HG03565 (cell line): ENCODE measurements around the gene CHST10.

Experiments used
- ATAC-seq: cut with Tn5 transposase; IDR thresholded peaks from one replicate; pipeline ENCODE4 v1.9.1; 2021; ENCODE audit warnings: mild to moderate bottlenecking, moderate library complexity; ENCODE audit not compliant: unreplicated experiment

Gene CHST10

DNA sequence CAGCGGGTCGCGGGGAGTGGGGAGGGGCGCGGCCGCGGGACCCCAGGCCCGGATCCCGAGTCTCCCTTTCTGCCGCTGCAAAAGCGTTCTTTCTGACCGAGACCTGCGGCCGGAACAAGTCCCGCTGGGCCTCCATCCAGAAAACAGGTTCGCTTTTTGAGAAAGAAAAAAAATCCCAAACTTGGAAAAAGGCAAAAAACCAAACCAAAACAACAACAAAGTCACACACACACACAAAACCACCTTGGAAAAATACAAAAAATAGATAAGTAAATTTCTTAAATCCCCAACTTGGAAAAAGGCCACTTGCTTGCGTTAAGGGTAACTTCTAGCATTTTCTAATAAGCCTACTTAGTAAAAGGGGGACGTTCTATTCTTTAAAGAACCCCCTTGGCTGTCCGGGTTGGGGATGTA is 250 bp upstream of the CHST10 start:
- ATAC-seq: no peak

GRCh38 chr2:100416397-100416934 is 1.0 kb downstream of the CHST10 start:
- ATAC-seq: no peak

GRCh38 chr2:100413571-100413970 is 3.9 kb downstream of the CHST10 start:
- no peak for ATAC-seq

DNA sequence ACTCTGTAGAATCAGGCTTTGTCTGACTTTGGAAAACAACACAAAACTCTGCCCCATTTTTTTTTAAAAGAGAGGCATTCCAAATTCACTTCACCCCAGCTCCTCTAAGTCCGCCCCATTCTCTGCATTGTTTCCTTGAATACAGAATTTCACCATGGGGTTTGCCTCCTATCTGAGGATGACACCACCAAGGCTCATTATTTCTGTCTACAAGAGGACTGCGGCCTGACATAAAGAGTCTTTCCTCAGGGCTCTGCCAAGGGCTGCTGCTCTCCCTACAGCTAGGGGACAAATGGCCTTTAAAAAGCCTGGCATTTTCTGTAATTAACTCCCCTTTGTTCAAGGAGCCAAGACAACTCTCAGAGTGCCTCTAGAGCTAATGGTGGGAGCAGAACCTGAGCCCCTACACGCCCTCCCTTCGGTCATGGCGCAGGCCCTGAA is 4.6 kb downstream of the CHST10 start:
- ATAC-seq: no peak

- ATAC-seq: no peak
Observed at GRCh38 chr2:100412466-100412865, 5.0 kb downstream of the CHST10 start.

DNA sequence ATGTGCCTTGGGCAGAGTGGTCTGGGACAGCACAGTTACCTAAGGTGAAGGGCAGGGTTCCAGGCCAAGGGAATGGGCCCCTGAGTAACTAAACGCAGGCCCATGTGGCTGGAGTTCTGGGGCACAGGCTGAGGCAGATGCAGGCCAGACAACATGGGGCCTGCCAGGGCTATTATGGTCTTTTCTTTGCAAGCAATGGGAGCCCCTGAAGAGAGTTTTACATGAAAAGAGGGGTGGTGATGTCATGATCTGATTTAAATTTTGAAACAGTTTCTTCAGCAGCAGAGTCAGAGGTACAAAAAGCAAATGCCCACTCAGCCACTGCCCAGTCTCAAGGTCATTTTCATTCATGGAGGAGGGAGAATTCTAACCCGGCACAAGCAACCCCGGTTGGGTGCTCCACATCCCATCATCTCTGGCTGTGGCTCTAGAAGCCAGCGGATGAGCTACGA is 5.6 kb downstream of the CHST10 start:
- no peak for ATAC-seq

- ATAC-seq: no peak
Observed at GRCh38 chr2:100409975-100410647, 7.4 kb downstream of the CHST10 start.

GRCh38 chr2:100409461-100409860 is 8.0 kb downstream of the CHST10 start:
- no peak for ATAC-seq

DNA sequence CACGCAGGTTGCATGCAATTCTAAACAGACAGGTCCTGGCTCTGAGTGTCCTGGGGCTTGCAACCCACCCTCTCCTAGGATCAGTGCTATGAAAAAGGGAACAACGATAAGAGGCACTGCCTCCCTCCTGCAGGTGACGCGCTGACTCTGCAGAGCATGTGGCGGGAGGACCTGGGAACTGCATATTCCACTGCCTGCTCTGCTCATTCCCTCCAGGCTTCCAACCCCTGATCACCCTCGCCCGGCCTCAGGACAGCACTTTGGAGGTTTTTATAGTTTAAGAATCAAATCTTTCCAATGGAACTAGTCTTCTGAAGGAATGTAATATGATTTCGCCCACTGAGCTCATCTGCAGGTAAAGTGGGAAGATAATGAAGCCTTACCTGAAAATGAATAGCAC is 8.5 kb downstream of the CHST10 start:
- ATAC-seq: no peak

- ATAC-seq: no peak
Observed at GRCh38 chr2:100408104-100408503, 9.4 kb downstream of the CHST10 start.

- ATAC-seq: no peak
Observed at GRCh38 chr2:100407563-100407962, 9.9 kb downstream of the CHST10 start.

DNA sequence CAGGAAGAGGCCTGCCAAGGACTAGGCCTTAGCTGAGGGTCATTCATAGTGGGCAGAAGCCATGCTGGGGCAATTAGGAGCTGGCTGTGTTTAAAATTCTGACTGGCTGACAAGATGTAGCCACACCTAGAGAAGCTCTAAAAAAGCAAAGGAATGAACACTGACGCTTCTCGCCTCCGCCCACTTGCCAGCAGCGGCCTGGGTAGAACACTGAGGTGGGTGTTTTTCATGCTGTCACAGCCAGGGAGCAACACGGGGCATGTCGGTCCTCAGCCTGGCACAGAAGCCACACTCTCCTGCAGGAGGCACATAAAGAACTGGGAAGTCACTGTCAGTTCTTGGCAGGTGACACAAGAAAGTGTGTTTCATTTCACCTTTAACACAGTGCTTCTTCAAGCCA is 10.4 kb downstream of the CHST10 start:
- no peak for ATAC-seq

- ATAC-seq: no peak
Observed at GRCh38 chr2:100406120-100406508, 11.4 kb downstream of the CHST10 start.

DNA sequence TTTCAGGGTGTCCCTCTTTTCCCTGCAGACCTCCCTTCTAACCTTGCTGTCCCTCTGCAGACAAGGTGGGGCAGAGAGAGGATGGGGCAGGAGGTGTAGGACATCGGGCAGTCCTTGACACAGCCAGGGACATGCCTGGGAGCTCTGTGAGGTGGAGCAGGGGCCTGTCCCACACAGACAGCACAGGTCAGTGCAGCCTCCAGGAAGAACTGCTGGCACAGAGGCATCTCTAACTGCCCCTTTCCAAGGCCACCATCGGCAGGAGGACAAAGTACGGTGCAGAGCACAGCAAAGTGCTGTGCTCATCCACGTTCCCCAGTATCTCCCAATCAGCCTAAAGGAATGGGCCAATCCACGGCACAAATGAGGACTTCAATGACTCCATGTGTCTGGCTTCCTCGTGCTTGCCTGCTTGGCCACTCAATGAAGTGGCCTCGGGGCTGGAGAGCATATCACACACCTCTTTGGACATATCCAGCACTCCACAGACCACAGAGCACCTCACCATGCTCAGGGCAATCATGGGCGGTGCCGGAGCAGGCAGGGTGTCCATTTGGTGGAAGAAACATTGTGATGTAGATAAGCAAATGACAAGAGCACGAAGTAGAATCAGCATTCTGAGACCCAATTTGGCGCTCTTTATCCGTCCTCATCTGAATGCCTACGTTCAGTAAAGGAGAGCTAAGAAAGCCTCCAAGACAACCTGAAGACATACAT is 11.9 kb downstream of the CHST10 start:
- ATAC-seq: no peak

DNA sequence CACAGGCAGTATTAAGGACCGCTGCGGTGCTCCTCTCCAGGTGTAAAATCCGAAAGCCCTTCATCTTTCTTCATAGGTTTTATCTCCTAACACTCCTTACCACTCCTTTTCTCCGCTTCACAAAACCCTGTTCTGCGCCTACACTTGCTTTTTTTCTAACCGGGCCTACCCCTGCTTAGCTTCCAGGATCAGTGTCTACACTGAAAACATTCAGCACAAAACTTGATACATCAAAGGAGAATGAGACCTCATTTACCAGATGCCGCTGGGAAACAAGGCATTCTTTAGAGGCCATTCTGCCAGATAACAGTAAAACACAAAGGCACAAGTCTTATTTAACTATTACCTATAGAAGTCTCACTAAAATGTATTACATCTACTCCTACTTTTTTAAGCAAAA is 13.1 kb downstream of the CHST10 start:
- no peak for ATAC-seq

- no peak for ATAC-seq
Observed at GRCh38 chr2:100403722-100404121, 13.7 kb downstream of the CHST10 start.

- ATAC-seq: no peak
Observed at GRCh38 chr2:100401268-100401667, 16.2 kb downstream of the CHST10 start.

GRCh38 chr2:100399714-100400113 is 17.8 kb downstream of the CHST10 start:
- no peak for ATAC-seq

DNA sequence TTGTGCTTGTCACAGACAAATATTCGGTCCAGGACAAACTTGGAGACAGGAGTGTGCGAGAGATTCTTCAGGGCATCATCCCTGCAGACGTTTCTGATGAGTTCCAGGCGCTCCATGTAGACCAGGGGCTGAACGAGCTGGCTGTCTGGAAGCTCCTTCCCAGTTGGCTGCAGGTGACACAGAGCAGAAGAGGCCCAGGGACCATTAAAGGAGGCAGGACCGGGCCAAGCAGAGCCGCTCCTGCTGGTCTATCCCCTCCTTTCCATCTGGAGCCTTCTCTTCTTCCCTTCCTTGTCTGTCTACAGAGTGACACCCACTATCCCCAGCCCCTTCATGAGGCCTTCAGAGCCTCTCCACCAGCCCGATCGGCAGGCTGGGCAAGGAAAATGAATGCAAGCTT is 19.5 kb downstream of the CHST10 start:
- no peak for ATAC-seq

DNA sequence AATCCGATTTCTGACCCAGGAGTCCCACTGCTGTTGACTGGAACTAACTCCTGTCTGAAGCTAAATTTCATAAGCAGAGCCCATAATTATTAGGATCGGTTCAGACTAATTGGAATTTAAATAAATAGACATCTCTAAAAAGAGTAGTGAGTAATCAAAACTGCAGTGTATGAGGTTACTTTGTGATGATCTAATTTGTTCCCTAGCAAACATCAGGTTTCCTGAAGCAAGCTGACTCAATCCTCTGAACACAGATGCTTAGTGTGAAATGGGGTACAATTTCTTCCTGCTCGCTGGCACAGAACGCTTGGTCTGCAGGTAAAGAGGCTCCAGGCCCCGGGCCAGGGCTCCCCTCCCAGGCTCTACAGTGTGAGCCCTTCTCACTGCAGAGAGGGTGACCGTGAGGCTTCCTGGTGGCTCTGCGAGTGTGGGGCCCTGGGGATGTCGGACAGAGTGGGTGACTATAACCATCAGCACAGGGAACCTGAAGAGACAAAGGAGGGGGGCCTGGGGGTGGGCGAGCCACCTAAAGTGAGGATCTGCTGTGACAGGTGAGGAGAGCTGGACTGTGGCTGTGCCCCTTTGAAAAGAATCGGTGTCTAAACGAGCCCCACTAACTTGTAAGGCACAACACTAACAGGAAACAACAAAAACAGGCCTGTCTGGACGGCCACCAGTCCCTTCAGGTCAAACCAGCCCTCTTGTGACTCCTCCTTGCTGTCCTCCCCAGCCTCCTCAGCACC is 20.2 kb downstream of the CHST10 start:
- ATAC-seq: no peak

DNA sequence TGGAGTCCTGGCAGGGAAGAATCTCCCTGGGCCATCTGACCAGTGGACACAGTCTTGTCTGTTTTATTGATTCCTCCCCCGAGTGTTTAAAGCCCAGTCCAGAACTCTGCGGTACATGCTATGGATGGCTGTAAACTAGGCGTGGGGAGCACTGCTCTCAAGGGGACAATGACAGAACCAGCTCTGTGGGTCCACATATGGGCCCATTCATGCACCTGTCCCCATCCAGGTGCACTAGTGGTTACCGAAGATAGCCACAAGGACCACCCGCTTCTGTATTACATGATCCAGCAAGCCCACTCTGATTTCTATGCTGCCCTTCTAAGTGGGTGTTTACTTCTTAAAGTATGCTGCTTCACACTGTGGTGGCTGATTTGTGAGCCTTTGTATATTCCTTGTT is 21.0 kb downstream of the CHST10 start:
- no peak for ATAC-seq
